Heart left ventricle (tissue), 13 donors: ENCODE results near the gene PLA2R1.

Source experiments
- CTCF ChIP-seq, 12 donors: fragments of 200-600 bp; sonication (generic) in 4 of 12; IDR thresholded peaks; one replicate each; pipeline versions ENCODE4 v1.5.0 to v1.8.0; 2018 to 2022; ENCODE audit warnings: antibody characterized with exemption in 12 of 12, mild to moderate bottlenecking in 5 of 12
- POLR2A ChIP-seq, 2 donors: fragments of 450-650 bp; IDR thresholded peaks; one replicate each; pipeline ENCODE4 v1.6.1; 2017; ENCODE audit warnings: antibody characterized with exemption in 2 of 2, mild to moderate bottlenecking in 2 of 2, moderate library complexity in 2 of 2
- donor health status: ischemic (EF 13 %, LVEDD 7.1; RV severe dilation, severe dysfunction).
- donor health status: DM: no; HTN: yes; CAD: no.
- donor health status: DM: no; HTN: no; CAD: no.
- donor health status: ischemic (EF 25% LVEDD 6.9; RV normal size, moderate dysfunction).
- donor health status: ischemic (EF 25% LVEDD 5.7; RV mildly dilated, moderate dysfunction).
- donor health status: ischemic (EF 35%, LVEDD 5.7; RV mildly dilated, moderate dysfunction).
- donor health status: nonischemic (EF 11% LVEDD 7.7; RV severe dilation, severe dysfunction).
- donor health status: DM: yes; HTN: yes; CAD: no.
- donor health status: PGD.
- donor health status: ischemic (EF 29% LVEDD 5.4; RV normal size, mild dysfunction).
- donor health status: nonischemic (EF 23%, LVEDD 6.1; RV moderate dilation, normal function).

- TF ChIP-seq CTCF (IDR thresholded peaks at IDR 0.05) (no peak), POLR2A (IDR thresholded peaks at IDR 0.05) (no peak)
These were observed 856 bp upstream of the PLA2R1 start for GRCh38 chr2:160063271-160063670.
